Fibroblast of villous mesenchyme (primary cell): Measurements from ENCODE around the gene COL2A1. TPM values are rescaled to one million over a fixed set of nuclear protein-coding genes. Genes with fewer than 3 reads are reported as not detected.

Experiments used
- DNase-seq: peaks from one replicate; pipeline ENCODE4 v3.0.0-alpha.2; 2010; ENCODE audit warnings: low read depth
- H3K4me3 ChIP-seq: 2 replicates; pipeline ENCODE4 v1.5.1; 2011; ENCODE audit warnings: low read depth, mild to moderate bottlenecking, low read length
- CTCF ChIP-seq: IDR thresholded peaks from 2 replicates; pipeline ENCODE4 v1.5.1; 2012; ENCODE audit warnings: low read depth, mild to moderate bottlenecking, low read length; ENCODE audit not compliant: insufficient read depth
- total RNA-seq: library from RNA; depleted of rRNA; stranded (reverse); fragments of >200 nt; gene quantifications from 2 replicates; pipeline ENCODE4 v1.2.3, GENCODE V29; 2012

COL2A1 gene
- total RNA-seq, 1 donor: under 0.01 TPM

- TF ChIP-seq CTCF: no peak
- no peak overlapping the region for H3K4me3 ChIP-seq
- no peak for DNase-seq
These were observed 33.8 kb upstream of the COL2A1 start for GRCh38 chr12:48038085-48038484.

- no peak for TF ChIP-seq CTCF
- DNase-seq: peak; percentile 33
- no peak overlapping the region for H3K4me3 ChIP-seq
These were observed 33.1 kb upstream of the COL2A1 start for GRCh38 chr12:48037267-48037915.

- no peak for DNase-seq
- no peak overlapping the region for H3K4me3 ChIP-seq
- no peak for TF ChIP-seq CTCF
These were observed 32.5 kb upstream of the COL2A1 start for GRCh38 chr12:48036818-48037217.

GRCh38 chr12:48034835-48035805 is 30.8 kb upstream of the COL2A1 start:
- no peak for DNase-seq
- TF ChIP-seq CTCF: no peak
- H3K4me3 ChIP-seq: no peak overlapping the region

- DNase-seq: no peak
- no peak for TF ChIP-seq CTCF
- H3K4me3 ChIP-seq: no peak overlapping the region
These were observed 29.2 kb upstream of the COL2A1 start for GRCh38 chr12:48033451-48033850.

GRCh38 chr12:48032597-48032996 is 28.3 kb upstream of the COL2A1 start:
- no peak overlapping the region for H3K4me3 ChIP-seq
- DNase-seq: no peak
- no peak for TF ChIP-seq CTCF
